Coronary artery (tissue), 2 donors: Measurements from ENCODE around the gene YBX2.
A peak's percentile ranks its signal among the peaks of the same experiment; 100 is the strongest.
"Not testable (repeated sequence)": the region's sequence is repeated elsewhere in the genome, so short reads cannot be mapped to it uniquely, and the experiment has no call there.

Source experiments
- DNase-seq: peaks from one replicate; pipeline ENCODE4 v3.0.0-alpha.2; 2017; ENCODE audit warnings: low spot score
- H3K27ac ChIP-seq, 2 donors: fragments of 200-600 bp; sonication (generic); one replicate each; pipeline ENCODE4 v1.5.1; 2016 to 2019
- H3K4me3 ChIP-seq: fragments of 200-600 bp; sonication (generic); 2 replicates; pipeline ENCODE4 v1.5.1; 2016; ENCODE audit warnings: mild to moderate bottlenecking, moderate library complexity
- CTCF ChIP-seq: fragments of 200-600 bp; sonication (generic); IDR thresholded peaks from one replicate; pipeline ENCODE4 v1.5.1; 2019; ENCODE audit warnings: antibody characterized with exemption

YBX2 gene

DNA sequence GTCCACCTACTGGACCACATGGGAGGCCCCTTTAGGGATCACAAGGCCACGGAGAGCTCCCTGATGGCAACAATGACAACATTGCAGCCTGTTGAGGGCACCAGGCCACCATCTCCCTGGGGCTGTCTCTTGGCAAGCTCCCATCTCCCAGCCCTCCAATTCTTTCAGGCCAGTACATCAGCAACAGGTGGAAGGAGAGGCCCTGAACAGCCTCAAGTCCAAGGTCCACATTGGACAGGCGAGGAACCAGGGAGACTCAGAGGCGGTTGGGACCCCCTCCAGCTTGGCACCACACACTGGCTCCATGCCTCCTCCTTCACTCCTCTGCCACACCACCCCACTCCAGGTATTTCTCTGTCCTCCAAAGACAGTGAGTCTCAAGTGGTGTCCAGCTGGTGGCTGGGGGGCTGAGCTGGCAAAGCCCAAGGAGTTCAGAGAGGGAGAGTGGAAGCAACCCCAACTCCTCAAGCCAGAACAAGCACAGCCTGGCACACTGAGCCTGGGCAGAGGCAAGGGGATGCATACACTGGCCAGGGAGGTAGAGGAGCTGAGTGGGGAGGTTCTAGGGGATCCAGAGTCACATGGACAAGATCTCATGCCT lies 40.6 kb upstream of the YBX2 start:
- Histone ChIP-seq H3K27ac (no peak overlapping the region), H3K4me3 (no peak overlapping the region)
- DNase-seq: no peak
- no peak for TF ChIP-seq CTCF

DNA sequence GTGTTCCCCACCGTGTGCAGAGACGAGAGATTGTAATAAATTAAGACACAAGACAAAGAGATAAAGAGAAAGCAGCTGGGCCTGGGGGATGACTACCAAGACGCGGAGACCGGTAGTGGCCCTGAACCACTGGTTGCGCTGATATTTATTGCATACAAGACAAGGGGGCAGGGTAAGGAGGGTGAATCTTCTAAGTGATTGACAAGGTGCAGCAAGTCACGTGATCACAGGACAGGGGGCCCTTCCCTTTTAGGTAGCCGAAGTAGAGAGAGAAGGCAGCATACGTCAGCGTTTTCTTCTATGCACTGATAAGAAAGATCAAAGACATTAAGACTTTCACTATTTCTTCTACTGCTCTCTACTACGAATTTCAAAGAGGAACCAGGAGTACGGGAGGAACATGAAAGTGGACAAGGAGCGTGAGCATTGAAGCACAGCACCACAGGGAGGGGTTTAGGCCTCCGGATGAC lies 38.2 kb upstream of the YBX2 start:
- DNase-seq, H3K27ac ChIP-seq, H3K4me3 ChIP-seq: not testable (repeated sequence)

GRCh38 chr17:7332111-7332510 lies 37.7 kb upstream of the YBX2 start:
- DNase-seq: no peak
- H3K27ac ChIP-seq: no peak overlapping the region
- TF ChIP-seq CTCF: no peak
- H3K4me3 ChIP-seq: no peak overlapping the region

DNA sequence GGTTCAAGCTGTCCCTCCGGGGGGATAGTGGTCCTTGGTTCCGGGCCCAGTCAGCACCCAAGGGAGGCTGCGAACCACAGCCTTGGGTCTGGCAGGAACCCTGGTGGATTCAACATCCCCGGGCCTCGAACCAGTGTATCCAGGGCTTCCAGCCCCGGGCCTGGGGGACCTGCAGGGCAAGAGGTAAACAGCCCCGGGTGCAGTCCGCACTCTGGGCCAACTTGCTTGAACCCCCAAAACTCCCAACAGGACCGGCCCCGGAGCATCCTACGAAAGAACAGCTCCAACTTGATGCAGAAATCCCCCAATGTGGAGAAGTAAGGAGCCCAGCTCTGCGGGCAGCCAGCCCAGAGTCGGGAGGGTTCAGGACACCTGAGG lies 36.2 kb upstream of the YBX2 start:
- no peak for TF ChIP-seq CTCF
- peak; percentile 79 for DNase-seq
- H3K4me3 ChIP-seq: peak overlapping the region; percentile 81
- H3K27ac ChIP-seq: peak overlapping the region; percentile 90 to 97

DNA sequence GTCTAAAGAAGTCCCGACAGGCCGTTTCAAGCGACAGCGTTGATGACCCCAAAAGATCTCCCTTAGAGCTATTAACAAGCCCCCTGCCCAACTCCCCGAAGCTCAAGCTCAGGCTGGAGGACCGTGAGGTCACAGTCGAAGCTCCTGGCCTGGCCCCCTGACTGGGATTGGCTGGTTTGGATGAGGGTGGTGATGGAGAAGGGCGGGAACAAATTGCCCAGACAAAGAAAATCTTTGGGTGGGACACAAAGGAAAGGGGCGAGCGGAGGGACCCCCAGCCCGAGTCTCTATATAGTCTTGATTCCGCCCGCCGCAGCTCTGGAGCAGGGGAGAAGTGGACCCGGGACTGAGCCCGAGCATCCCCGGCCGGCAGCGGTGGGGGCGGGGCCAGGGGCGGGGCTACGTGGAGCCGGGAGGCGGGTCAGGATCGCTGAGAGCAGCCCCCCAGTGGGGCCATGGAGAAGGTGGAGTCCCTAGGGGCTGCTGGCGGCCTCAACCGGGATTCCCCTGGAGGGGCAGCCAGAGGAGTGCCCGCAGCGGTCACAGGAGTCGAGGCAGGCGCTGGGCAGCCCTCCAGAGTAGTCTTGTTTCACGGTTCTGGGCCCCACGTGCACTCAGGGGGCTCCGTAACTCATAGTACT lies 35.7 kb upstream of the YBX2 start:
- DNase-seq: peak; percentile 91
- peak overlapping the region; percentile 90 to 97 for H3K27ac ChIP-seq
- H3K4me3 ChIP-seq: peak overlapping the region; percentile 81
- TF ChIP-seq CTCF: no peak

- Histone ChIP-seq H3K27ac (peak overlapping the region; percentile 90 to 97), H3K4me3 (peak overlapping the region; percentile 81)
- peak; percentile 99 for DNase-seq
- TF ChIP-seq CTCF: no peak
Observed at GRCh38 chr17:7329374-7329996, 35.0 kb upstream of the YBX2 start.

- DNase-seq: no peak
- TF ChIP-seq CTCF: no peak
- Histone ChIP-seq H3K27ac (peak within 1 kb of the TSS; percentile 90 to 97), H3K4me3 (peak within 1 kb of the TSS; percentile 81)
Observed at GRCh38 chr17:7328840-7329373, 34.5 kb upstream of the YBX2 start, which contains the start of gene NEURL4. NEURL4 (minus strand) TSS chr17:7329335; CDS start chr17:7329312, 23 bp downstream.
